Kidney (tissue), 14 donors: ENCODE measurements around the gene TRERF1. TPM values are rescaled to one million over a fixed set of nuclear protein-coding genes. Genes with fewer than 3 reads are reported as not detected.

Source experiments
- DNase-seq, 5 donors: peaks; one replicate each; pipeline ENCODE4 v3.0.0-alpha.2; 2013 to 2020
- FAIRE-seq: peaks from 2 replicates; lab custom pipeline; 2012; peaks lifted over from hg19 to GRCh38; lab: Jason Lieb, UNC
- H3K27ac ChIP-seq, 2 donors: one replicate each; pipeline ENCODE4 v1.7.0; 2013; ENCODE audit warnings: low read depth in 2 of 2, low read length in 2 of 2, inconsistent platforms in 1 of 2
- H3K27me3 ChIP-seq: one replicate; pipeline ENCODE4 v1.7.1; 2013; ENCODE audit warnings: low read length, inconsistent platforms; ENCODE audit not compliant: control insufficient read depth, insufficient read depth
- H3K36me3 ChIP-seq, 3 donors: one replicate each; pipeline versions ENCODE4 v1.7.0 to v1.7.1; 2013; ENCODE audit warnings: low read length in 3 of 3, control low read depth in 1 of 3, inconsistent platforms in 1 of 3; ENCODE audit not compliant: insufficient read depth in 3 of 3, control insufficient read depth in 2 of 3
- H3K4me1 ChIP-seq, 3 donors: one replicate each; pipeline versions ENCODE4 v1.7.0 to v1.7.1; 2013; ENCODE audit warnings: low read length in 3 of 3, inconsistent platforms in 1 of 3, low read depth in 1 of 3; ENCODE audit not compliant: control insufficient read depth in 2 of 3, insufficient read depth in 2 of 3
- H3K4me3 ChIP-seq, 3 donors: one replicate each; pipeline versions ENCODE4 v1.7.0 to v1.8.1; 2013; ENCODE audit warnings: low read length in 3 of 3, control low read depth in 1 of 3, inconsistent platforms in 1 of 3
- H3K9ac ChIP-seq, 3 donors: one replicate each; pipeline versions ENCODE4 v1.7.0 to v1.7.1; 2013; ENCODE audit warnings: low read length in 3 of 3, control low read depth in 1 of 3, inconsistent platforms in 1 of 3
- H3K9me3 ChIP-seq, 3 donors: one replicate each; pipeline versions ENCODE4 v1.7.0 to v1.7.1; 2013; ENCODE audit warnings: low read length in 3 of 3, control low read depth in 1 of 3, inconsistent platforms in 1 of 3; ENCODE audit not compliant: control insufficient read depth in 2 of 3, insufficient read depth in 1 of 3
- CTCF ChIP-seq: IDR thresholded peaks from 3 replicates; pipeline ENCODE4 v1.5.1; 2012; ENCODE audit warnings: mild to moderate bottlenecking, moderate library complexity, borderline replicate concordance; ENCODE audit not compliant: insufficient read depth; ENCODE audit errors: extremely low read depth
- intact Hi-C: fragments of 100-400 bp; cut with DNase I; formaldehyde crosslinking; loops from one replicate; pipeline ENCODE4 v1.11.1; 2022
- polyA plus RNA-seq: library from polyadenylated mRNA; stranded (reverse); fragments of 350-450 nt; fragmentation: Illumina TruSeq; extraction: RNeasy Lipid Tissue Mini Kit (QIAGEN cat#74804); gene quantifications from one replicate; pipeline ENCODE4 v1.2.3, GENCODE V29; 2014; ENCODE audit warnings: low read depth, low replicate concordance; ENCODE audit not compliant: insufficient read depth
- total RNA-seq: library from RNA; stranded (reverse); fragmentation: NEBNext Ultra II Directional; extraction: Animal tissue kit (Norgen Biotek cat#: 25700); gene quantifications from one replicate; pipeline ENCODE4 v1.2.1, GENCODE V29; 2021
- donor health status: control.
- donor health status: control.
- donor health status: control.
- donor health status: control.
- donor health status: control.
- donor health status: DM: yes; HTN: yes; CAD: no.
- donor health status: Normal renal cell carcinoma (clear cell type).

TRERF1 gene
- total and polyA plus RNA-seq, 2 donors from 2014 or later, result 1.5 to 8.4 TPM

GRCh38 chr6:42199106-42199981, 252.4 kb downstream of the TRERF1 start:
- Histone ChIP-seq H3K4me3 (no peak overlapping the region), H3K4me1 (peaks cover 0 to 4% (median 0%) of the 10 kb centered on the region in 3 donors), H3K36me3 (no peaks in the 10 kb centered on the region), H3K9me3 (no peaks in the 10 kb centered on the region), H3K27me3 (no peaks in the 10 kb centered on the region), H3K9ac (no peak overlapping the region), H3K27ac (no peak overlapping the region)
- intact Hi-C loops, result no loop called here
- DNase-seq (no peak), FAIRE-seq (no peak)
- no peak for TF ChIP-seq CTCF

GRCh38 chr6:42197555-42198362, 254.0 kb downstream of the TRERF1 start:
- DNase-seq (no peak), FAIRE-seq (no peak)
- H3K9ac ChIP-seq, result no peak overlapping the region
- no peak overlapping the region for H3K27ac ChIP-seq
- TF ChIP-seq CTCF, result no peak
- H3K4me1 ChIP-seq, result no peaks in the 10 kb centered on the region
- no peaks in the 10 kb centered on the region for H3K9me3 ChIP-seq
- intact Hi-C loops, result no loop called here
- no peaks in the 10 kb centered on the region for H3K27me3 ChIP-seq
- H3K36me3 ChIP-seq, result no peaks in the 10 kb centered on the region
- no peak overlapping the region for H3K4me3 ChIP-seq

GRCh38 chr6:42195415-42195814, 256.3 kb downstream of the TRERF1 start:
- FAIRE-seq (no peak), DNase-seq (no peak)
- Histone ChIP-seq H3K36me3 (no peaks in the 10 kb centered on the region), H3K27ac (no peak overlapping the region), H3K27me3 (no peaks in the 10 kb centered on the region), H3K4me3 (no peak overlapping the region), H3K9me3 (no peaks in the 10 kb centered on the region), H3K9ac (no peak overlapping the region), H3K4me1 (no peaks in the 10 kb centered on the region)
- TF ChIP-seq CTCF, result no peak
- intact Hi-C loops, result no loop called here
